Thoracic aorta (tissue), 2 donors: ENCODE results near the gene CELF1. TPM values are rescaled to one million over a fixed set of nuclear protein-coding genes. Genes with fewer than 3 reads are reported as not detected.

Experiments used
- ATAC-seq: fragments of 150-250 bp; one replicate; pipeline ENCODE4 v1.8.0; 2017; ENCODE audit warnings: low read depth; ENCODE audit not compliant: insufficient number of reproducible peaks, low FRiP score
- DNase-seq: peaks from one replicate; pipeline ENCODE4 v3.0.0-alpha.2; 2020; ENCODE audit warnings: low spot score
- H3K27ac ChIP-seq, 2 donors: fragments of 200-600 bp; sonication (generic); 1 replicate in 1 of 2; 2 replicates in 1 of 2; pipeline ENCODE4 v1.5.1; 2016; ENCODE audit warnings: mild to moderate bottlenecking in 2 of 2, moderate library complexity in 2 of 2
- H3K27me3 ChIP-seq: fragments of 200-600 bp; sonication (generic); replicated peaks from 2 replicates; pipeline ENCODE4 v1.6.0; 2016; ENCODE audit warnings: mild to moderate bottlenecking; ENCODE audit not compliant: insufficient read depth
- H3K36me3 ChIP-seq: fragments of 200-600 bp; sonication (generic); one replicate; pipeline ENCODE4 v1.5.1; 2016
- H3K4me1 ChIP-seq, 2 donors: fragments of 200-600 bp; sonication (generic); 1 replicate in 1 of 2; 2 replicates in 1 of 2; pipeline versions ENCODE4 v1.5.1 to v1.6.0; 2016; ENCODE audit warnings: low read depth in 2 of 2, mild to moderate bottlenecking in 1 of 2; ENCODE audit not compliant: control insufficient read depth in 1 of 2
- H3K4me3 ChIP-seq: fragments of 200-600 bp; sonication (generic); 2 replicates; pipeline ENCODE4 v1.5.1; 2016; ENCODE audit warnings: mild to moderate bottlenecking
- H3K9me3 ChIP-seq: fragments of 200-600 bp; sonication (generic); 2 replicates; pipeline ENCODE4 v1.5.1; 2016
- CTCF ChIP-seq: fragments of 200-600 bp; sonication (generic); IDR thresholded peaks from one replicate; pipeline ENCODE4 v1.5.1; 2019; ENCODE audit warnings: antibody characterized with exemption
- total RNA-seq, 2 donors: library from RNA; depleted of rRNA; stranded (reverse); fragments of >200 nt; gene quantifications; one replicate each; pipeline versions ENCODE4 v1.1.0 to v1.2.3, GENCODE V29; 2016

Gene CELF1
- total RNA-seq, 2 donors from 2014 or later = 112 to 114 TPM

GRCh38 chr11:47508240-47508957 lies 44.5 kb downstream of the CELF1 start:
- Histone ChIP-seq H3K36me3 (no peaks in the 10 kb centered on the region), H3K4me3 (no peak overlapping the region), H3K9me3 (no peaks in the 10 kb centered on the region), H3K4me1 (peaks cover 49 to 72% of the 10 kb centered on the region in 2 donors), H3K27me3 (no peaks in the 10 kb centered on the region), H3K27ac (peak overlapping the region in 1 of 2 donors; percentile 45)
- DNase-seq = no peak
- no peak for TF ChIP-seq CTCF
- ATAC-seq = no peak

- TF ChIP-seq CTCF = no peak
- Histone ChIP-seq H3K9me3 (no peaks in the 10 kb centered on the region), H3K27ac (peak overlapping the region in 1 of 2 donors; percentile 22), H3K4me1 (peaks cover 44 to 65% of the 10 kb centered on the region in 2 donors), H3K4me3 (no peak overlapping the region), H3K36me3 (no peaks in the 10 kb centered on the region), H3K27me3 (no peaks in the 10 kb centered on the region)
- DNase-seq = no peak
- ATAC-seq = no peak
Observed at GRCh38 chr11:47507563-47508239, 45.2 kb downstream of the CELF1 start.

- Histone ChIP-seq H3K4me1 (peaks cover 38 to 57% of the 10 kb centered on the region in 2 donors), H3K4me3 (peak overlapping the region; percentile 5), H3K36me3 (no peaks in the 10 kb centered on the region), H3K9me3 (no peaks in the 10 kb centered on the region), H3K27ac (peak overlapping the region; percentile 22 to 50), H3K27me3 (no peaks in the 10 kb centered on the region)
- TF ChIP-seq CTCF = no peak
- ATAC-seq (no peak), DNase-seq (no peak)
Observed at GRCh38 chr11:47506795-47507562, 46.0 kb downstream of the CELF1 start.

- no peak for ATAC-seq
Observed at GRCh38 chr11:47506373-47506772, 46.6 kb downstream of the CELF1 start.

More at GRCh38 chr11:47506373-47506772, 46.6 kb downstream of the CELF1 start:
- H3K36me3 ChIP-seq = no peaks in the 10 kb centered on the region
- no peak for DNase-seq
- H3K27me3 ChIP-seq = no peaks in the 10 kb centered on the region
- no peak for TF ChIP-seq CTCF
- peak overlapping the region; percentile 21 to 22 for H3K27ac ChIP-seq
- H3K4me1 ChIP-seq = peaks cover 32 to 52% of the 10 kb centered on the region in 2 donors
- no peak overlapping the region for H3K4me3 ChIP-seq
- H3K9me3 ChIP-seq = no peaks in the 10 kb centered on the region
